Gastrocnemius medialis (tissue), 4 donors: ENCODE measurements around the gene HUNK. TPM values are rescaled to one million over a fixed set of nuclear protein-coding genes. Genes with fewer than 3 reads are reported as not detected.
"Not testable (repeated sequence)": the region's sequence is repeated elsewhere in the genome, so short reads cannot be mapped to it uniquely, and the experiment has no call there.

ENCODE experiments used
- ATAC-seq, 2 donors: fragments of 150-250 bp; one replicate each; pipeline ENCODE4 v1.9.1; 2016
- DNase-seq, 2 donors: peaks; one replicate each; pipeline ENCODE4 v3.0.0-alpha.2; 2019
- H3K27ac ChIP-seq, 4 donors: fragments of 200-600 bp; sonication (generic); 1 replicate in 1 of 4; 2 replicates in 3 of 4; pipeline ENCODE4 v1.5.1; 2016 to 2018; ENCODE audit warnings: mild to moderate bottlenecking in 2 of 4, moderate library complexity in 1 of 4
- H3K27me3 ChIP-seq, 3 donors: fragments of 200-600 bp; sonication (generic) in 2 of 3; 1 replicate in 1 of 3; 2 replicates in 2 of 3; pipeline versions ENCODE4 v1.5.1 to v1.6.0; 2016 to 2019; ENCODE audit warnings: mild to moderate bottlenecking in 1 of 3, moderate library complexity in 1 of 3
- H3K36me3 ChIP-seq, 2 donors: fragments of 200-600 bp; sonication (generic) in 1 of 2; one replicate each; pipeline ENCODE4 v1.5.1; 2017 to 2018
- H3K4me1 ChIP-seq, 2 donors: fragments of 200-600 bp; sonication (generic) in 1 of 2; one replicate each; pipeline ENCODE4 v1.5.1; 2016 to 2017; ENCODE audit warnings: mild to moderate bottlenecking in 2 of 2
- H3K4me3 ChIP-seq, 4 donors: fragments of 200-600 bp; sonication (generic) in 3 of 4; 1 replicate in 1 of 4; 2 replicates in 3 of 4; pipeline ENCODE4 v1.5.1; 2016 to 2019; ENCODE audit warnings: mild to moderate bottlenecking in 2 of 4
- H3K9me3 ChIP-seq, 3 donors: fragments of 200-600 bp; sonication (generic) in 2 of 3; 1 replicate in 1 of 3; 2 replicates in 2 of 3; pipeline ENCODE4 v1.5.1; 2016 to 2019
- POLR2A ChIP-seq, 2 donors: fragments of 450-650 bp; IDR thresholded peaks; one replicate each; pipeline ENCODE4 v1.6.1; 2017; ENCODE audit warnings: antibody characterized with exemption in 2 of 2, mild to moderate bottlenecking in 2 of 2, moderate library complexity in 2 of 2
- in situ Hi-C, 4 donors: fragments of 200-750 bp; cut with MboI; loops; one replicate each; pipeline versions ENCODE4 v1.15.0 to v1.8.0; 2017; ENCODE audit warnings: low sequenced_read_pairs in 4 of 4
- intact Hi-C: fragments of 100-400 bp; cut with DNase I; formaldehyde crosslinking; loops from one replicate; pipeline ENCODE4 v1.15.1; 2023; ENCODE audit warnings: low total_unique reads
- total RNA-seq, 4 donors: library from RNA; depleted of rRNA; stranded (reverse); fragments of >200 nt; gene quantifications; one replicate each; pipeline versions ENCODE4 v1.1.0 to v1.2.3, GENCODE V29; 2016
- TF ChIP-seq, protein P1 (sequence below), 5 experiments: fragments of 450-650 bp in 3 of 5; fragments of 200-600 bp in 2 of 5; sonication (generic) in 2 of 5; IDR thresholded peaks in 4 of 5; conservative IDR thresholded peaks in 1 of 5; 1 replicate in 4 of 5; 2 replicates in 1 of 5; pipeline ENCODE4 v1.5.1; 2016 to 2019; ENCODE audit warnings: antibody characterized with exemption in 5 of 5, mild to moderate bottlenecking in 3 of 5, moderate library complexity in 3 of 5

HUNK gene
- total RNA-seq, 4 donors from 2014 or later, result 0.13 TPM; not detected in 3

GRCh38 chr21:31866077-31866511 is 6.7 kb upstream of the HUNK start:
- Histone ChIP-seq H3K4me1 (peaks cover 0 to 6% of the 10 kb centered on the region in 2 donors), H3K4me3 (no peak overlapping the region), H3K27ac (no peak overlapping the region), H3K27me3 (peaks cover 0 to 7% (median 6%) of the 10 kb centered on the region in 3 donors), H3K9me3 (no peaks in the 10 kb centered on the region), H3K36me3 (no peaks in the 10 kb centered on the region)
- TF ChIP-seq, protein P1, sequence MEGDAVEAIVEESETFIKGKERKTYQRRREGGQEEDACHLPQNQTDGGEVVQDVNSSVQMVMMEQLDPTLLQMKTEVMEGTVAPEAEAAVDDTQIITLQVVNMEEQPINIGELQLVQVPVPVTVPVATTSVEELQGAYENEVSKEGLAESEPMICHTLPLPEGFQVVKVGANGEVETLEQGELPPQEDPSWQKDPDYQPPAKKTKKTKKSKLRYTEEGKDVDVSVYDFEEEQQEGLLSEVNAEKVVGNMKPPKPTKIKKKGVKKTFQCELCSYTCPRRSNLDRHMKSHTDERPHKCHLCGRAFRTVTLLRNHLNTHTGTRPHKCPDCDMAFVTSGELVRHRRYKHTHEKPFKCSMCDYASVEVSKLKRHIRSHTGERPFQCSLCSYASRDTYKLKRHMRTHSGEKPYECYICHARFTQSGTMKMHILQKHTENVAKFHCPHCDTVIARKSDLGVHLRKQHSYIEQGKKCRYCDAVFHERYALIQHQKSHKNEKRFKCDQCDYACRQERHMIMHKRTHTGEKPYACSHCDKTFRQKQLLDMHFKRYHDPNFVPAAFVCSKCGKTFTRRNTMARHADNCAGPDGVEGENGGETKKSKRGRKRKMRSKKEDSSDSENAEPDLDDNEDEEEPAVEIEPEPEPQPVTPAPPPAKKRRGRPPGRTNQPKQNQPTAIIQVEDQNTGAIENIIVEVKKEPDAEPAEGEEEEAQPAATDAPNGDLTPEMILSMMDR (IDR thresholded peaks at IDR 0.05 in 4 of 5, conservative IDR thresholded peaks at IDR 0.05 in 1 of 5), result peak; percentile 37 to 86 (median 79)
- TF ChIP-seq POLR2A (IDR thresholded peaks at IDR 0.05), result no peak
- in situ Hi-C loops, result loop anchor here in 3 of 4 donors (5.0 to 10.0 kb wide), 2 partner anchors 396 to 399 kb away; no protein-coding TSS in a partner anchor
- peak; percentile 52 to 73 for DNase-seq
- ATAC-seq, result peak; percentile 78 to 89
- intact Hi-C loops, result loop anchor here (1.0 kb wide), 1 partner anchor 392 kb away; no protein-coding TSS in a partner anchor

GRCh38 chr21:31869750-31870149 is 3.1 kb upstream of the HUNK start:
- Histone ChIP-seq H3K4me1 (peaks cover 3 to 19% of the 10 kb centered on the region in 2 donors), H3K36me3 (no peaks in the 10 kb centered on the region), H3K9me3 (no peaks in the 10 kb centered on the region), H3K27me3 (peaks cover 25 to 31% (median 30%) of the 10 kb centered on the region in 3 donors), H3K27ac (no peak overlapping the region), H3K4me3 (no peak overlapping the region)
- no peak for ATAC-seq
- in situ Hi-C loops, result loop anchor here in 3 of 4 donors (5.0 to 10.0 kb wide), 2 partner anchors 393 to 395 kb away; no protein-coding TSS in a partner anchor
- TF ChIP-seq POLR2A (IDR thresholded peaks at IDR 0.05), result no peak
- TF ChIP-seq, protein P1 (IDR thresholded peaks at IDR 0.05 in 4 of 5, conservative IDR thresholded peaks at IDR 0.05 in 1 of 5), result no peak
- intact Hi-C loops, result loop anchor here (5.0 kb wide), 1 partner anchor 137 kb away; the partner anchor contains the start of gene SCAF4
- no peak for DNase-seq

GRCh38 chr21:31870472-31871193 is 2.2 kb upstream of the HUNK start:
- DNase-seq (no peak), ATAC-seq (no peak)
- no peaks in the 10 kb centered on the region for H3K36me3 ChIP-seq
- H3K27me3 ChIP-seq, result peaks cover 30 to 40% (median 39%) of the 10 kb centered on the region in 3 donors
- H3K27ac ChIP-seq, result no peak overlapping the region
- TF ChIP-seq, protein P1 (IDR thresholded peaks at IDR 0.05 in 4 of 5, conservative IDR thresholded peaks at IDR 0.05 in 1 of 5), result no peak
- no peak for TF ChIP-seq POLR2A (IDR thresholded peaks at IDR 0.05)
- intact Hi-C loops (loop anchor here (5.0 kb wide), 1 partner anchor 138 kb away; the partner anchor contains the start of gene SCAF4), in situ Hi-C loops (no loop called here)
- H3K4me1 ChIP-seq, result peaks cover 3 to 19% of the 10 kb centered on the region in 2 donors
- H3K4me3 ChIP-seq, result no peak overlapping the region
- H3K9me3 ChIP-seq, result no peaks in the 10 kb centered on the region

- DNase-seq, H3K27ac ChIP-seq, H3K9me3 ChIP-seq, ATAC-seq, in situ Hi-C loops, H3K4me3 ChIP-seq, H3K36me3 ChIP-seq: not testable (repeated sequence)
- Histone ChIP-seq H3K27me3 (peaks cover 33 to 42% (median 40%) of the 10 kb centered on the region in 3 donors), H3K4me1 (peaks cover 3 to 13% of the 10 kb centered on the region in 2 donors)
- intact Hi-C loops, result loop anchor here (5.0 kb wide), 1 partner anchor 139 kb away; the partner anchor contains the start of gene SCAF4
Observed at GRCh38 chr21:31871371-31871770, 1.4 kb upstream of the HUNK start.

- intact Hi-C loops (loop anchor here (5.0 kb wide), 1 partner anchor 140 kb away; the partner anchor contains the start of gene SCAF4), in situ Hi-C loops (no loop called here)
- H3K4me1 ChIP-seq, result peaks cover 3 to 13% of the 10 kb centered on the region in 2 donors
- peaks cover 35 to 42% (median 40%) of the 10 kb centered on the region in 3 donors for H3K27me3 ChIP-seq
- H3K36me3 ChIP-seq, result no peaks in the 10 kb centered on the region
- DNase-seq, result no peak
- TF ChIP-seq, protein P1 (IDR thresholded peaks at IDR 0.05 in 4 of 5, conservative IDR thresholded peaks at IDR 0.05 in 1 of 5), result no peak
- no peak for TF ChIP-seq POLR2A (IDR thresholded peaks at IDR 0.05)
- H3K4me3 ChIP-seq, result peak overlapping the region in 2 of 4 donors; percentile 55 to 61
- H3K9me3 ChIP-seq, result no peaks in the 10 kb centered on the region
- no peak overlapping the region for H3K27ac ChIP-seq
- ATAC-seq, result no peak
Observed at GRCh38 chr21:31872072-31872451, 758 bp upstream of the HUNK start.
